Activated CD4-positive, alpha-beta T cell treated with anti-CD3 and anti-CD28 coated beads, Interleukin-2, amount 50 U/mL, for 4 hours (primary cell): ENCODE measurements around the gene METTL2B.
"Not testable (repeated sequence)": the region's sequence is repeated elsewhere in the genome, so short reads cannot be mapped to it uniquely, and the experiment has no call there.

ENCODE experiments used
- DNase-seq, 2 experiments: peaks; one replicate each; pipeline ENCODE4 v3.0.0-alpha.2; 2020

The METTL2B gene

DNA sequence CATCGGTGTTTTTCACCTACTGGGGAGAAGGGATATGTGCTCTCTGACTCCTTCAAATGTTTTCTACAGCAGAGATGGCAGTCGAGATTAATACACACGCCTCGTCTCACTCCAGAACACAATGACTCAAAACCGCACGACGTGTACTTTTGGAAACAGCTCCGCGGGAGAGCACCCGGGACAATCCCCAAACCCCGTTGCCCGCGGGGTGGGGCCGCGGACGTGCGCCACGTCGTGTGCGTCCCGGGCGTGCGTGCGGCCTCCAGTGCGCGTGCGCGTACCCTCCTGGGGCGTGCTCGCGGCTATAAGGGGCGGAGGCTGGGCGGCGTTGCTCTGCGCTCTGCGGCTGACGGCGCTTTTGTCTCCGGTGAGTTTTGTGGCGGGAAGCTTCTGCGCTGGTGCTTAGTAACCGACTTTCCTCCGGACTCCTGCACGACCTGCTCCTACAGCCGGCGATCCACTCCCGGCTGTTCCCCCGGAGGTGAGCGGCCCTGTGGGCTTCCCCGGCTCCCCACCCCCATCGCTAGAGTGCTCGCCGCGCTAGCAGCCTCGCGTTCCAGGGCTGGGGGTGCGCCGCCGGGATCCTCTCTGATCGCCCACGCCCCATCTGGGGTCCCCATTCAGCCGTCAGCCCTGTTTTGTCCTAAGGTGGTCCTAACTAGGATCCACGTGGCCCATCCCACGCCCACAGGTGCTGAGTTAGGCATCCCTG, 20.8 kb upstream of the METTL2B start, which contains the start of gene HILPDA:
Gene HILPDA (plus strand): TSS at position 336 of the 712 bp plus-strand sequence. CDS start 1,391 bp downstream, outside the sequence.
- DNase-seq = peak; percentile 89 to 92

DNA sequence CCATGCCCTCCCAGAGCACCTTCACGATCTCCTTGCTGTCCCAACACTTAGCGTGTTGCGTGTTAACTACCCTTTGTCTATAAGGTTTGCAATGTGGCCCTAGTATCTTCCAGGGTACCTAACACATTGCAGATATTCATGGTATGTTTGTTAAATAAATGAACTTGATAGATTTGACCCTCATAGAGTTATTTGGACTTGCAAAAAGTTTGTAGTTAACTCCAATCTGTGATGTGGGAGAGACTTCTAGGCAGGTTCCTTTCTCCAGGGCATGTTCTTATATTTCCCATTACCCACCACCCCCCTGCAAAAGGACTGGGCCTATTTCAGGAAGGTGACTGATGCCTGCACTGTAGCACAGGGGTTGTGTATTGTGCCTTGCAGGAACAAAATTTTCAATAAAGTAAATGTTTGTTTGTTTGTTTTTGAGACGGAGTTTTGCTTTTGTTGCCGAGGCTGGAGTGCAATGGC, 20.3 kb upstream of the METTL2B start:
- no peak for DNase-seq

DNA sequence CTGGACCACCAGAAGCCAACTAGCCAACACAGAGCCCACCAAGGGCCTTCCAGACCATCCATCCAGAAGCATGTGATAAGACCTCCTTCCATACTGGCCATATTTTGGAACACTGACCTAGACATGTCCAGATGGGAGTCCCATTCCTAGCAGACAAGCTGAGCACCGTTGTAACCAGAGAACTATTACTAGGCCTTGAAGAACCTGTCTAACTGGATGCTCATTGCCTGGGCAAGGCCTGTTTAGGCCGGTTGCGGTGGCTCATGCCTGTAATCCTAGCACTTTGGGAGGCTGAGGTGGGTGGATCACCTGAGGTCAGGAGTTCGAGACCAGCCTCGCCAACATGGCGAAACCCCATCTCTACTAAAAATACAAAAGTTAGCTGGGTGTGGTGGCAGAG, 19.2 kb upstream of the METTL2B start:
- not testable (repeated sequence) for DNase-seq

DNA sequence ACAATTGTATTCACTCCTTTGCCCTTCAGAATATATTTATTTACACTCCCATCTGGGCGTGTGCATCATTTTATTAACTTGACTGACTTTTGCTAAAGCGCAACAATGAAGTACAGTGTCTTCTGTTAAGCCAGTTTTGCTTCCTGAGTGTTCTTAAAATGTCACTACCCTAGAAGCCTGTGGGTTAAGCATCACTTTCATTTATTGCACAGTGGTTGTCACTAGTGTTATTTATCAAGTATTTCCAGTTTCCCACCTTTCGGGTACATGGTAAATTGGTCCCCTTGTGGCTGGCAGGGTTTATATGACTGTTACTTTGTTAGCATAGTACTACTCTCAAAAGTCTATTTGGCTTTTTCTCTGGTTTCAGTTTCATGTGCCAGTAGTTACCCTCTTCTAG, 17.6 kb upstream of the METTL2B start:
- no peak for DNase-seq

DNA sequence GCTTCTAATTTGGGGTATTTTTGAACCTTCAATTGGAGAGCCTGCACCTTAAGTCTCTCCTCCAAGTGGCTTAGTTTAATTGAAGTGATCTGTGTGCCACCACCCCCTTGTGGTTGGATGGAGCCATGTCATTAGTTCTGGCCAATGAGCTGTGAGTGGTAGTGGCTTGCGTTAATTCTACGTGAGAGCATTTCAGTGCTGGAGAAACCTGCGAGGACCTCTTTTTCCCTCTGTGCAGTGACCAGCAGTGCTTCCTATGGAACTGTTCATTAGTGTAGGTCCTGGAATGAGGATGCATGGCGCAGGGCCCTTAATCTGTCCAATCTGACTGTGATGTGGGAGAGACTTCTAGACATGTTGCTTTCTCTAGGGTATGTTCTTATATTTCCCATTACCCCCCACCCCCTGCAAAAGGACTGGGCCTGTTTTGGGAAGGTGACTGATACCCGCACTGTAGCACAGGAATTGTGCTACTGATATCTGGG, 17.1 kb upstream of the METTL2B start:
- DNase-seq = peak; percentile 65 to 66

DNA sequence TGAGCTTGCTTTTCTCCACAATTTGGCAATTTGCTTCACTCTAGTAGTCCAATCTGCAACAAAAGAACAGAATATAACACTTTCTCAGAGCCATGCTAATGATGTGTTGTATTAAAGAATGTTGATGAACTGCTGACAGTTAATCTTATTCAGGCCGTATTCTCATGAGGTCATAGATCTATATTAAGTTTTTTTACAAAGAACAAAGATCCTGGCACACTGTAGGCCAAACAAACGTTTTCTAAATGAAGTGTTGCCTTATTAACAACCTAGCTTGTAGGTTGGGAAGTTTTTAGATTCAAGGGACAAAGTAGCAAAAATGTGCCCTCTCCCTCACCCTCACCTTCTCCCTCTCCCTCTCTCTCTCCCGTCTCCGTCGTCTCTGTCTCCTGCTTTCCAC, 14.1 kb upstream of the METTL2B start:
- no peak for DNase-seq

DNA sequence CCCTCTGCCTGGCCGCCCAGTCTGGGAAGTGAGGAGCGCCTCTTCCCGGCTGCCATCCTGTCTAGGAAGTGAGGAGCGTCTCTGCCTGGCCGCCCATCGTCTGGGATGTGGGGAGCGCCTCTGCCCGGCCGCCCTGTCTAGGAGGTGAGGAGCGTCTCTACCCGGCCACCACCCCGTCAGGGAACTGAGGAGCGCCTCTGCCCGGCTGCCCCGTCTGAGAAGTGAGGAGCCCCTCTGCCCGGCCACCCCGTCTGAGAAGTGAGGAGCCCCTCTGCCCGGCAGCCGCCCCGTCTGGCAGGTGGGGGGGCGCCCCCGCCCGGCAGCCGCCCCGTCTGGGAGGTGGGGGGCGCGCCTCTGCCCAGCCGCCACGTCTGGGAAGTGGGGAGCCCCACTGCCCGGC, 13.2 kb upstream of the METTL2B start:
- DNase-seq = not testable (repeated sequence)

DNA sequence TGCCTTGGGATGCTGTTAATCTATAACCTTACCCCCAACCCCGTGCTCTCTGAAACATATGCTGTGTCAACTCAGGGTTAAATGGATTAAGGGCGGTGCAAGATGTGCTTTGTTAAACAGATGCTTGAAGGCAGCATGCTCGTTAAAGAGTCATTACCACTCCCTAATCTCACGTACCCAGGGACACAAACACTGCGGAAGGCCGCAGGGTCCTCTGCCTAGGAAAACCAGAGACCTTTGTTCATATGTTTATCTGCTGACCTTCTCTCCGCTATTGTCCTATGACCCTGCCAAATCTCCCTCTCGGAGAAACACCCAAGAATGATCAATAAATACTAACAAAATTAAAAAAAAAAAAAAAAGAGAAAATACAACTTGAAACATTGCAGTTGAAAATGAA, 12.6 kb upstream of the METTL2B start:
- DNase-seq = not testable (repeated sequence)

DNA sequence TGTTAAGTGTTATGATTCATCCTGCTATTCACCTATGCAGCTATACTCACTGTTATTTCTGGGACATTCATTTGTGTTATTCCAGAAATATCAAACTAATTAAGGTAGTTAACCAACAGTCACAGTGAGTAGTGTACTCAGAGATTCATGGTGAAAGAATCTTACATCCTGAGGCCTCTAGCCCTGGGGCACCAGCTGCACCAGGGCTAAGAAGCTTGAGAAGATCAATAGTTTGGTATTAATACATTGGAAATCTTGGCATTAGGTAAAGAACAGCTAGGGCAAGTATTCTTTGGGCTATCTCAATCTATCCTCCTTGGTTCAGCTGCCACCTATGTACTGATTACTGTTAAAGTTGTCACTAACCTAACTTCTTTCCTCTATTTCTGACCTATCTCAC, 9.7 kb upstream of the METTL2B start:
- not testable (repeated sequence) for DNase-seq

DNA sequence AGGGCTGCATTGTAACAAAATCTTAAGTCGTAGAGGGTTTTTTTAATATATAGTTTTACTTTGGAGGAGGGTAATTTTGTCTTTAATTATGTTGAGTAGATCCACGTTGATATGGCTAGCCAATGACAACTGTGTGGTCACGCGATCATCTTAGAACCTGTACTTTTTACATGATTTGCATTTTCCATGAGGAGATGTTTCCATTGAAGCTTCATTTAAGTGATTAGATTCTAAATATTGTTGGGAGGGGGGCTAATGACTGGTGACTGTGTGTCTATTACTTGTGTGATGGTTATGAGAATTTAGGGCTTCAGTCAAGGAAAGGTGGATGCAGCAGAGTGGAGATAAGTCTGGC, 765 bp downstream of the METTL2B start:
- not testable (repeated sequence) for DNase-seq

DNA sequence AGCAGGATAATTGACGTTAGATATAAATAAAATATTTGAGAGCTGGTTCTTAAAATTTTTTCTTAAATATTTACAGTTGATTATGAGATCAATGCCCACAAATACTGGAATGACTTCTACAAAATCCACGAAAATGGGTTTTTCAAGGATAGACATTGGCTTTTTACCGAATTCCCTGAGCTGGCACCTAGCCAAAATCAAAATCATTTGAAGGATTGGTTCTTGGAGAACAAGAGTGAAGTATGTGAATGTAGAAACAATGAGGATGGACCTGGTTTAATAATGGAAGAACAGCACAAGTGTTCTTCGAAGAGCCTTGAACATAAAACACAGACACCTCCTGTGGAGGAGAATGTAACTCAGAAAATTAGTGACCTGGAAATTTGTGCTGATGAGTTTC, 2.5 kb downstream of the METTL2B start:
- not testable (repeated sequence) for DNase-seq

DNA sequence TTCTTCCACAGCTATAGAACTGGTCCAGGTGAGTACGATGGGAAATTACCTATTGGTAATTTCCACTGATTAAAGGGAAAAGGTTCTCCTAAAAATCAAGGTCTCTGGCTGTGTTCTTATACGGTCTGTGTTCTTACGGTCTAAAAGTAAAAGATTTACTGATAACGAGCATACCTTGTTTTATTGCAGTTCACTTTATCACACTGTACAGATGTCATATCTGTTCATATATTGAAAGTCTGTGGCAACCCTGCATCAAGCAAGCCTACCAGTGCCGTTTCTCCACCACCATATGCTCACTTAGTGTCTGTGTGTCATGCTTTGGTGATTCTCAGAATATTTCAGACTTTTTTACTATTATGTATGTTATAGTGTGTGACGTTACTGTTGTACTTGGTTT, 11.6 kb downstream of the METTL2B start:
- not testable (repeated sequence) for DNase-seq

DNA sequence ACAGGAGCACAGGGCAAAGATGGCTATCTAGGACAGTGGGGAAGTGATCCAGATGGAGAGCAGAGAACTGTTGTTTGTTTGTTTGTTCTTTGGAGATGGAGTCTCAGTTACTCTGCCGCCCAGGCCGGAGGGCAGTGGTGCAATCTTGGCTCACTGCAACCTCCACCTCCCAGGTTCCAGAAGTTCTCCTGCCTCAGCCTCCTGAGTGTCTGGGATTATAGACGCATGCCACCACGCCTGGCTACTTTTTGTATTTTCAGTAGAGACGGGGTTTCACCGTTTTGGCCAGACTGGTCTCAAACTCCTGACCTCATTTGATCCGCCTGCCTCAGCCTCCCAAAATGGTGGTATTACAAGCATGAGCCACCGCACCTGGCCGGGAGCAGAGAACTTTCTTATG, 20.9 kb downstream of the METTL2B start:
- no peak for DNase-seq

DNA sequence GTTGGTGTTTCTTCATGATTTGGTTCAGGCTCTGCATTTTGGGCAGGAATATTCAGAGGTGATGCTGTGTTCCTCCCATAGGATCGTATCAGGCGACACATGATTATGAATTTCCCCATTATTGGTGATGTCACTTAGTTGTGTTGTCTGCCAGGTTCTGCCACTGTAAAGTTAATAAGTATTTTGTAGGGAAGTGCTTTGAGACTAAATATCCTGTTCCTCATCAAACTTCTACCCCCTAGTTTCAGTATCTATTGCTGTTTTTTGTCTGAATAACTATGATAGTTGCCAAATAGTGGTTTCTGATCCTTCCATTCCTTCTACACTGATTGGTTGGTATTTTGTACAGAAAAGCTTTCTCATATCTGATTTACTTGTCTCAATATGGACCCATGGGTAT, 28.9 kb downstream of the METTL2B start:
- not testable (repeated sequence) for DNase-seq

DNA sequence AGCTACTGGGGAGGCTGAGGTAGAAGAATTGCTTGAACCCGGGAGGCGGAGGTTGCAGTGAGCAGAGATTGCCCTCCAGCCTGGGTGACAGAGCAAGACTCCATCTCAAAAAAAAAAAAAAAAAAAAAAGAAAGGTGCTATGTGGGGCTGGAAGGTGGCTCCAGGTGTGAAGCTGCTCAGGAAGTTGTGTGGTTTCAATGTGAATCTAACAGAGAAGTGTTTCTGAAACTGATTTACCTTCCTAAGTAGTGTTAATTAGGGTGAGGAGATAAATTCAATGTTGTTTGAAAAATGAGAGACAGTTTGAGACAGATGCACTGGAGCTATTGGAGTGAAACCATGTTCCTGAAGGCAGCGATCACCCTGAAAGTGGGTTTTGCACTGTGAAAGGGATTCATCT, 30.3 kb downstream of the METTL2B start:
- not testable (repeated sequence) for DNase-seq

DNA sequence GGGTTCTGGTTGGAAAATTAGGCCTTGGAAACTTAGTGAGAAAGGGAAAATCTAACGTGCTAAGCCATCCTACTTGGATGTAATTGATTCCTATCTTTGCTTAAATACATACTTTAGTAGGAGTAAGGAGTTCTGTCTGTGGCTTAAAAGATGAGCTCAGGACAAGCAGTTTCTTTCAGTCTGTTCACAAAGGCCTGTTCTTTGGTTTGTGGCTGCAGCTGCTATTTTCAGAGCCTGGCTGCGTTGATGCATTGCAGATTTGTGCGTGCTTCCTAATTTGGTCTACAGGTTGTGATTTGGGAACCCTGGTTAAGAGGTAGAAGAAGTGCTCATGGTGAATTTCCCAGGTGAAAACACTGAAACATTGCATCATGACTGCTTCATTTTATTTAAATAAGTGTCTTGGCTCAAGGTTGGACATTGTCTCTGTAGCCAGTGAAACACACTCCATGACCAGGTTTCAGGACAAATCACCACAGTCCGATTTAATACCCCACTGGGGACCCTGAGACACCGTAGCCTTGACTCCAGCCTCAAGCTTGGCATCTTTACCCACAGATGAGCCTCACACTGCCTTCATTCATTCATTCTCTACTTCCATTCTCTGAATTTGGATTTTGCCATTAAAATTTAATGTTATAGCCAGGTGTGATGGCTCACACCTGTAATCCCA, 30.9 kb downstream of the METTL2B start:
- DNase-seq = not testable (repeated sequence)

DNA sequence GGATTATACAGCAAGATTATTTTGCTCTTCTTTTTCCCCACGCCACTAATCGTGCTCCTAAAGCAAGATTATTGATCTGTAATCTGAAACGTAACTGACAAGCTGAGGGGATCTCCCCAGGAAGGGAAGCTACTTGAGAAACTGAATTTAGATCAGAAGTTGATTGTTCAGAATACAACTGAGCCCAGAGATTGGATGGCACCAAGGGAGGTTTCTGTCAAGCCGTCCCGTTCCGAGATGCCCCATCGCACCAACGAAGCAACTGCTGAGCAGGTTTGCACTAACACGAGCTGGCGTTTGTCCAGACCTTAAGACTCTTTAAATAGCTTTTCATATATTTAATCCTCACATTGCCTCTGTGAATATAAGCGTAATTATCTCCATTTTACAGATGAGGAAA, 35.1 kb downstream of the METTL2B start:
- not testable (repeated sequence) for DNase-seq

DNA sequence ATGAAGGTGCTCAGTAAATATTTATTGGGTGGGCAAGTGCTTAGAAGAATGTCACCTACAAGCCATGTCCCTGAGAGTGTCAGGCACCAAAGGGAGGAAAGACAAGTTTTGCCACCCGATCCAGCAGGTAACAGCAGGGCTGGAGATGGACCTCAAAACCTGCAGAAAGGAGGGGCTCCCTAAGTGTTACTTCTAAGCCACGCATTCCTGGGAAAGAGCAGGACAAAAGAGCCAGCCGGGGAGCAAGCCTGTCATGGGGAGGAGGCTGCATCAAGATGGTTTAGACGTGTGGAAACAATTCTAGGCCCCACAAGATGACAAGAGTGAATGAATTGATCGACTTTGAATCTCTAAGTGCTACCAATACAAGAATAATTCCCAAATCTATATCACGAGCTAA, 38.7 kb downstream of the METTL2B start:
- DNase-seq = not testable (repeated sequence)

DNA sequence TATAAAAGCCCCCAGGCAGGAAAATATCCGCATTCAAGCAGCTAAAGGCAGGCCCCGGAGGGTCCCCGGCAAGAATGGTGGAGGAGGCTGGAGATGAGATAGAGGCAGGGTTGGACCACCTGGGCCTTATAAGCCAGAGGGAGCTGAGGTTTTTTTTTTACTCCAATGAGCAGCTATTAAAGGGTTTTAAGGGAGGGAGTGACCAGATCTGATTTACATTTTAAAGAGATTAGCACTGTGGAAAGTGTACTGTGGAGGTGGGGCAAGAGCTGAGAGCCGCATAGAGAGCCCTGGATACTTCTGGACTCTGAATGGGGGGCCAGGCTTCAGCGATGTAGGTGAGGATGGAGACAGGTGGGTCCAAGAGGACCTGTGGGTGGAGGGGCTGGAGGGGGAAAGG, 40.5 kb downstream of the METTL2B start:
- not testable (repeated sequence) for DNase-seq

DNA sequence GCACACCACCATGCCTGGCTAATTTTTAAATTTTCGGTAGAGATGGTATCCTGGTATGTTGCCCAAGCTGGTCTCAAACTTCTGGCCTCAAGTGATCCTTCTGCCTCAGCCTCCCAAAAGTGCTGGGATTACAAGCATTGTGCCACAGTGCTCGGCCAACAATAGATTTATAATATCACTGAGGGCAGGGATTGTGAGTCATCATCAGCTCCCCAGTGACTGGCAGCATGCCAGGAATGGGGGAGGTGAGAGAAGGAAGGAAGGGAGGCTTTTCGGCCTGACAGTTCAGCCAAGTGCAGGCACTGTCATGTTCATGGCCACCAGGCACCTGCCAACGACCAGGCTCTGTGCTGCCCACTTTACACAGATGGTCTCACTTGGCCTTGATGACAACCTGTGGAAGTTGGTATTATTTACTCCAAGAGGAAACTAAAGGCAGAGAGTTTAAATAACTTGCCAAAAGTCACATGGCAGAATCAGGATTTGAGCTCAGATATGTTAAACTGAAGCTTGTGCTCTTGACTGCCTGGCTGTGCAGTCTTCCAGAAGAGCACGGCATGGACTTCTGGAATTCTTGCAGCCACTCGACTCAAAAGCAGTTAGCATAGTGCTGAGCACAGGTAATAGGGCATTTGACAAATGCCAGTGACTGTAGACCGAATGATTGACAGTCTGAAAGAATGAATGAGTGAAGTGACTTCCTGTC, 46.8 kb downstream of the METTL2B start:
- peak; percentile 77 to 78 for DNase-seq

DNA sequence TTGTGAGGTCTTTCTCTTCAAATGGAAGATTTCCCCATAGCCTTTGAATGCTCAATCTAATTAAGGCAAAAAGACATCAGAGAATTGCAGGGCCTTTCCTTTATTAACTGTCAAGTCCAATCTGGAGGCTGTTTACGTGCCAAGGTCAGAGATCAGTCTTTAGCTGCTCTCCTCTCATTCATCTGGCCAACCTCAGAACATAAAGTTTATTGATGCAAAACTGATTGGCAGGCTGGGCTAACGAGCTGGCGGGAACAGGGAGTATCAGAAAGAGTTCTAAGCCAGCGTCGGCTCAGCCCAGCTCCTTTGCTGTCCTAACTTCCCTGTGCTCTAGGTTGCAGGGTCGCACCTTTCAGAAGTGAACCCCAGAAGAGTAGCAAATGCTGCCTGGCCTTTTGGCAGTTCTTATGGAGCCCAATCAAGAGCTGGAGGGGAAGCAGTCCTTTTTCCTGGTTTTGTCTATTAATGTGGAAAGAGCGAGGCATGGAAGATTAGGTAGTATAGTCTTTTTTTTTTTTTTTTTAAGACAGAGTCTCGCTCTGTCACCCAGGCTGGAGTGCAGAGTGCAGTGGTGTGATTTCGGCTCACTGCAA, 47.5 kb downstream of the METTL2B start:
- DNase-seq = not testable (repeated sequence)

DNA sequence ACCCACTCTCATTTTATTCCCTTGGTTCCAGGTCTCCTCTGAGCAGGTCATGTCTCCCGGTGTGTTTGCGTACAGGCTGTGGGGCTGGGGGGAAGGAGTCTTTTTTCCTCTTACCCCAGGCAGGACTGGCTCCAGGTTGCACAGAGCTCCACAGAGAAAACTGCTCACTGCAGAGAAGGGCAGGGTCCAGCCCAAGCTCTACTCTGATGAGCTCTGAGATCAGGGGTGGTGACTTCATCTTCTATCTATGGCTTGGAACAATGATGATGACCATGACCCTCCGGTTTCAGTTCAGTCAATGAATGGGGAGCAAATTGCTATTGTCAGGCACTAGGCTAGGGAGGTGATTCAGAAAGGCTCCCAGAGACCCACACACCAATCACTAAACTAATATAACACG, 49.0 kb downstream of the METTL2B start:
- DNase-seq = not testable (repeated sequence)

DNA sequence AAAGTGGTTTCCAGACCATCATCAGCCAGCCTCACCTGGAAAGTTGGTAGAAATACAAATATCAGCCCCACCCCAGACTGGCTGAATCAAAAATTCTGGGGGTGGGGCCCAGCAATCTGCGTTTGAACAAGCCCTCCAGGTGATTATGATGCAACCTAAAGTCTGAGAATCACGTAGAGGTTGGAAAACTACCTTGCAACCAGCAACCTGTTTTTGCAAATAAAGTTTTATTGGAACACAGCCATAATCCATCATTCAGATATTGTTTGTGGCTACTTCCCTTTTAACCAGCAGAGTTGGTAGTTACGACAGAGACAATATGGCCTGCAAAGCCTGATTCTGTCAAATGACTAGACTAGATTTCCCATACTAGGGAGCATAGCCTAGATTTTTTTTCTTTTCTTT, 49.5 kb downstream of the METTL2B start:
- DNase-seq = not testable (repeated sequence)
